Fibroblast of skin of back (primary cell): Measurements from ENCODE around the gene RAPGEF6.
"Not testable (repeated sequence)": the region's sequence is repeated elsewhere in the genome, so short reads cannot be mapped to it uniquely, and the experiment has no call there.

Experiments used
- DNase-seq: peaks from one replicate; pipeline ENCODE4 v3.0.0-alpha.2; 2013

The RAPGEF6 gene

GRCh38 chr5:131608597-131608996 is 26.4 kb downstream of the RAPGEF6 start:
- DNase-seq: no peak

DNA sequence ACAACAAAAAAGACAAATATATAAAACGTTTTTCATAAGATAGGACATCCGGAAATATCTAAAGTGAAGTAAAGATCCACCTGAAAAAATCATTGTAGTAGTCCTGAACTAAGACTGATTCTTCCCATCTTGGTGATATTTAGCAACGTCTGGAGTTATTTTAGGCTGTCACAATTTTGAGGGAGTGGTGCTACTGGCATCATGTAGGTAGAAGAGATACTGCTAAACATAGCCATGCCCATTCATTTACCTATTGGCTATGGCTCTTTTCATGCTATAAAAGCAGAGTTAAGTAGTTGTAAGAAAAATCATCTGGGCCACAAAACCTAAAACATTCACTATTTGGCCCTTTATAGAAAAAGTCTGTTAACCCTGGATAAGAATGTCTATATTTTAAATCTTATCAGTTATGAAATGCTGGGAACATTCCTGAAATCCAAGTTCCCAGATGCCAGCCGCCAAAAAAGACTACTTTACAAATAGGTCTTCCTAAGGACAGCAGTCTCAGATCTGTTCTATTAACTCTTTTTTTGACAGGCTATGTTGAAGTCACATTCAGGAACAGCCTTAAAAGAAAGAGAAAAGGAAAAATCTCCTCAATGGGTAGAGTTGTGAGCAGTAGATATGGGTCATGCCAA is 27.0 kb downstream of the RAPGEF6 start:
- peak; percentile 67 for DNase-seq

GRCh38 chr5:131607418-131607817 is 27.6 kb downstream of the RAPGEF6 start:
- no peak for DNase-seq

DNA sequence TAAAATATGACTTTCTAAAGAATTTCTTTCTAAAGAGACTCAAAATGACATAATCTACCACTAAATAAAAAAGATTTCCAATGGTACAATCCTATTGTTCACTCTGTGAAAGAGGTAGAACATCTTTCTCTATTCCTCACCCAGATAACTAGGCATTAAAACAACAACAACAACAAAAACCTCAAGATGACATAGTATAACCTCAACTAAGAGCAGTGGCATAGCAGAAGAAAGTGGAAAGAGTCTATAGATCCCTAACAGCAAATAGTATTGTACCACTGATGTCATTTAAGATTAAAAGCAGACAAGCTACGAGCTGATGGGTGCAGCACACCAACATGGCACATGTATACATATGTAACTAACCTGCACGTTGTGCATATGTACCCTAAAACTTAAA is 29.9 kb downstream of the RAPGEF6 start:
- DNase-seq: no peak

DNA sequence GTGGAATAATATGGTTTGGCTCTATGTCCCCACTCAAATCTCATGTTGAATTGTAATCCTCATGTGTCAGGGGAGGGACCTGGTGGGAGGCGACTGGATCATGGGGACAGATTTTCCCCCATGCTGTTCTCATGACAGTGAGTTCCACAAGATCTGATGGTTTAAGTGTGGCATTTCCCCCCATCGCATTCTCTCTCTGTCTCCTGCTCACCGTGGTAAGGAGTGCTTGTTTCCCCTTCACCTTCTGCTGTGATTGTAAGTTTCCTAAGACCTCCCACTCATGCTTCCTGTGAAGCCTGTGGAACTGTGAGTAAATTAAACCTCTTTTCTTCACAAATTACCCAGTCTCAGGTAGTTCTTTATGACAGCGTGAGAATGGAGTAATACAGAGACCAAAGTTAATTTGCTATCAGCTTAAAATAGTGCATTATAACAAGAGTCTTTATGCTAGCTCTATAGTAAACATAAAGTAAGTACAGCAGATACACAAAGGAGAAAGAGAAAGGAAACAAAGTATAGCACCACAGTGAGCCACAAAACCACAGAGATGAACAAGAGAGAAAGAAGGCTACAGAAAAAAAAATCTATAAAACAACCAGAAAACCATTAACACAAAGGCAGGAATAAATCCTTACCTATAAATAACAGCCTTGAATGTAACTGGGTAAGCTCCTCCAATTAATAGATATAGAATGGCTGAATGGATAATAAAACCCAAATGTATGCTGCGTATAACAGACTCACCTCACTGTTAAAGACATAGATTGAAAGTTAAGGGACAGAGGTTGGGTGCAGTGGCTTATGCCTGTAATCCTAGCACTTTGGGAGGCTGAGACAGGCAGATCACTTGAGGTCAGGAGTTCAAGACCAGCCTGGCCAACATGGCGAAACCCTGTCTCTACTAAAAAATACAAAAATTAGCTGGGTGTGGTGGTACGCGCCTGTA is 39.7 kb downstream of the RAPGEF6 start:
- no peak for DNase-seq

DNA sequence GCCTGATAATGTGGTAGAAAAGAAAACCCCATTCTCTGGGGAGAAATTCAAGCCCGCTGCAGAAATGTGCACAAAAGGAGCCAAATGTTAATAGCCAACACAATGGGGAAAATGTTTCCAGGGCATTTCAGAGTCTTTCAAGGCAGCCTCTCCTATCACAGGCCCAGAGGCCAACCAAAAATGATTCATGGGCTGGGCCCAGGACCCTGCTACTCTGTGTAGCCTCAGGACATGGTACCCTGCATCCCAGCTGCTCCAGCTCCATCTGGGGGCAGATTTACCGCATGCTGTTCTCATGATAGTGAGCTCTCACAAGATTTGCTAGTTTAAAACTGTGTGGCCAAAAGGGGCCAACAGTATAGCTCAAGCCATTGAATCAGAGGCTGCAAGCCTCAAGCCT is 41.1 kb downstream of the RAPGEF6 start:
- DNase-seq: no peak

- not testable (repeated sequence) for DNase-seq
These were observed 41.6 kb downstream of the RAPGEF6 start for GRCh38 chr5:131593436-131593835.

- peak; percentile 61 for DNase-seq
These were observed 45.3 kb downstream of the RAPGEF6 start for GRCh38 chr5:131589510-131590348.

GRCh38 chr5:131587541-131587940 is 47.5 kb downstream of the RAPGEF6 start:
- peak; percentile 34 for DNase-seq

DNA sequence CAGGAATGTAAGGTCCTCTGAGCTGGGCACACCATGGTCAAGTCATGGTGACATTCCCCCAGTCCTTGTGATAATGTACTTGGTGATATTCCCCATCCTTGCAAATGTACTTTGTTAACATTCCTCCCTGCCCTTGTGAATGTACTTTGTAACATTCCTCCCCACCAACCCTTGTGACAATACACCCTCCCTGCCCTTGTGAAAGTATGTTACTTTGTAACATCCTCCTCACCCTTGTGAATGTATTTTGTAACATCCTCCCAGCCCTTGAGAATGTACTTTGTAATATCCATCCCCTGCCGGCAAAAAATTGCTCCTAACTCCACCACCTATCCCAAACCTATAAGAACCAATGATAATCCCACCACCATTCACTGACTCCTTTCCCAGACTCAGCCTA is 53.3 kb downstream of the RAPGEF6 start:
- peak; percentile 19 for DNase-seq

DNA sequence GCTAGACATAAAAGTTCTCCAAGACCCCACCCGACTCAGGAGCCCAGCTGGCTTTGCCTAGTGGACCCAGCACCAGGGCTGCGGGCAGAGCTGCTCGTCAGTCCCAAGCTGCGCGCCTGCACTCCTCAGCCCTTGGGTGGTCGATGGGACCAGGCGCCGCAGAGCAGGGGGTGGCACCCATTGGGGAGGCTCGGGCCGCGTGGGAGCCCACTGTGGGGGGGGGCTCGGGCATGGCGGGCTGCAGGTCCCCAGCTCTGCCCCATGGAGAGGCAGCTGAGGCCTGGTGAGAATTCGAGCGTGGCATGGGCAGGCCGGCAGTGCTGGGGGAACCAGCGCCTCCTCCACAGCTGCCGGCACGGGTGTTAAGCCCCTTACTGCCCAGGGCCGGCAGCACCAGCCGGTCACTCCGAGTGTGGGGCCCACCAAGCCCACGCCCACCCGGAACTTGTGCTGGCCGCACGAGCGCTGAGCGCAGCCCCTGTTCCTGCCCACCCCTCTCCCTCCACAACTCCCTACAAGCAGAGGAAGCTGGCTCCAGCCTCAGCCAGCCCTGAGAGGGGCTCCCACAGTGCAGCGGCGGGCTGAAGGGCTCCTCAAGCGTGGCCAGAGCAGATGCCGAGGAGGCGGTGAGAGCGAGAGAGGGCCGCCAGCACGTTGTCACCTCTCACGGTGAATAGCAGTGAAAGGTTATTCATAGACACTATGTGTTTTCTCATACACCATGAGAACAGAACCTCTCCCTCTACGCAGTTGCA is 54.9 kb downstream of the RAPGEF6 start:
- no peak for DNase-seq

DNA sequence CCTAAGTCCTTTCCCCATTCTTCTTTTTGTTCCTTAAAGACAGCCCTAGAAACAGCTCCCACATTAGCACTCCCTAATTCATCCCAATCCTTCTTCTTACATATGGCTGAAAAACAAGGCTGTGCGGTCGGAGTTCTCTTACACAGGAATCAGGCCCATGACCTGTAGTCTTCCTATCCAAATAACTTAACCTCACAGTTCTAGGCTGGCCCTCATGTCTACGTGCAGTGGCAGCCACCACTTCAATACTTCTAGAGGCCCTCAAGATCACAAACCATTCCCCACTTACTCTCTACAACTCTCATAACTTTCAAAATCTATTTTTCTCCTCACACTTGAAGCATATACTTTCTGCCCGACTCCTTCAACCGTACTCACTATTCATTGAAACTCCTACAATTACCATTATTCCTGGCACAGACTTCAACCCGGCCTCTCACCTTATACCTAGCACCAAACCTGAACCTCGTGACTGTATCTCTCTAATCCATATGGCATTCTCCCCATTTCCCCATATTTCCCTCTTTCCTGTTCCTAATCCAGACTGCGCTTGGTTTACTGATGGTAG is 59.3 kb downstream of the RAPGEF6 start:
- DNase-seq: no peak

GRCh38 chr5:131571669-131572168 is 63.3 kb downstream of the RAPGEF6 start:
- no peak for DNase-seq

GRCh38 chr5:131570757-131571156 is 64.3 kb downstream of the RAPGEF6 start:
- no peak for DNase-seq

- no peak for DNase-seq
These were observed 70.8 kb downstream of the RAPGEF6 start for GRCh38 chr5:131564229-131564652.

DNA sequence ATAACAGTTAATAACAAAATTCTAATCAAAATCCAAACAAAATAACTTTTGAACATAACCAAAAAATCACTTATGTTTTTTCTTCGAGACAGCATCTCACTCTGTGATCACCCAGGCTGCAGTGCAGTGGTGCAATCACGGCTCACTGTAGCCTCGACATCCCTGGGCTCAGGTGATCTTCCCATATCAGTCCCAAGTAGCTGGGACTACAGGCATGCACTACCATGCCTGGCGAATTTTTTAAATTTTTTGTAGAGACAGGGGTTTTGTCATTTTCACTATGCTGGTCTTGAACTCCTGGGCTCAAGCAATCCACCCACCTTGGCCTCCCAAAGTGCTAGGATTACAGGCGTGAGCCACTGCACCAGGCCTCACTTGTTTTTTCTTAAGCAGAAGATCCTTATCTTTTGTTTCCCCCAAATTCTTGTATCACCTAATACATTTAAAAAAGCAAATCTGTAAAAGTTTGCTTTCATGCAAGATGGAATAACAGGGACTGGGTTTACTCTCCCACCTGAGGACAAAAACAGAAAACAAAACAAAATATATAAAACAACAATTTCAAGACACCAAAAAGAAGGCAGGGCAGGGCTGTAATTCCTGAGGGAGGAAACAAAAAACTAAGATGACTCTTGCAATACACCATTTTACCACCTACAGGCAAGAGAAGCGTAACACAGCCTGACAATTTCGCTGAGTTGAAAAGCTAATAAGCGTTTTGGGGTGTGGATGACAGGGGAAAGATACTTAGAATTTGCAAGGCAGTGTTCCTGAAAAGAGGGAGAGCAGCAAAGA is 71.4 kb downstream of the RAPGEF6 start:
- no peak for DNase-seq

DNA sequence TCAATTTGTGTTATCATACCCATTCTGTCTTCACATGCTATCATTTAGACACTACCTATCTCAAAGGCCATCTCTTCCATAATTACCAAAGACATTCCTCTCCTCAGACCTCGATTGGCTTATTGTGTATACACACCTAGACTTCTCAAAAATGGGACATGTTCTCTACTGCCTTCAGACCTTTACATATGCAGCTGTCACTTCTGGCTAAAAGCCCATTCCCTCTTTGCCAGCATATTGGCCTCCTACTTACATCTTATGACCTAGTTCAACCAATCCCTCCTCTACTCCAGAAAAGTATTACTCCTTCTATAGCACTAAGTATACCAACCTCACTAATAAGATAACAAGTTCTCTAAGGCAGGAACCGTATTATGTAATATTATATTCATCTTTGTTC is 84.4 kb downstream of the RAPGEF6 start:
- DNase-seq: no peak

DNA sequence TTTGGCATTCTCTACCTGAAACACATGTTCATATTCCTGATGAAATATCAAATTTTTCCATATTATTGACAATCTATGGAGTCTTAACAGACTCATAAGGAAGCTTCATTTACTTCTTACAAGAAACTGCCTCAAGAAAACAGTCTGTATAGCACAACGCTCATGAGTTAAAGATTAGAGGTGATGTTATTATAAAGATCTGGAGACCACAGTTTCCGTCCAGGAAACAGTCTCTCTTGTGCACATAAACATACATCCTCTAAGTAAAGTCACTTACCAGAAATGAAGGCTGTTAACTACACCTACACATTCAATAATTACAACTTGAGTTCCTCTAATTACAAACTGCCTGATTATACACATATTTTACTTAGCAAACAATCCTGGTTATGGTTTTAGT is 86.9 kb downstream of the RAPGEF6 start:
- no peak for DNase-seq

DNA sequence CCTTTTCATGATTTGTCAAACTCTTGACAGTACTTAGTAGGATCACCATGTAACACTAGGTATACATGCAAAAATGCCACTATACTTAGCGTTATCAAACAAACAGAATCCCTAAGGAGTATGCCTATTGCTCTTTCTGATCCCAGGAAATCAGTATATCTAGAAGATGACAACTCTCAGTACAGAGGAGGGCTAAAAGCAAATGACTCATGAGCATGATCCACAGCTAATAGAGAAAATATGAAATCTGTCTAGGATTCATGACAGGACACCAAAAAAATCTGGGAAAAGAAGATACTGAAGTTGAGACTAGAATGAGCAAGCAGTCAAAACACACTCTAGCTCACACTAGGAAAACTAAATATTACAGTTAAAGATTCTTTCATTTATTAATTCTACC is 89.2 kb downstream of the RAPGEF6 start:
- peak; percentile 92 for DNase-seq

DNA sequence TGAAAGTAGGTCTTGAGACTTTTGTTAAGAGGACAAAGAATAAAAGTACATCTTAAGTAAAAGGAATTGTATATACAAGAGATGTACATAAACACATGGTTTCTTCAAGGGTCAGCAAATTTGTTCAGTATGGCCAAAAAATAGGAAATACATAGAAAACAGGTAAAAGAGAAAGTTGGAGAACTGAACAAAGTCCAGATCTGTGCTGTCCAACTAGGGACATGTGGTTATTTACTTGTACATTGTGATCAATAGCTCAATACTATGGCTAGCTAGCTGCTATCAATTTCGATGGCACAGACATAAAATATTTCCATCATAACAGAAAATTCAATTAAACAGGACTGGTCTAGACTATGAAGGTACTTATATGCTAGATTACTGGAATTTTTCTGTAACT is 92.3 kb downstream of the RAPGEF6 start:
- no peak for DNase-seq

DNA sequence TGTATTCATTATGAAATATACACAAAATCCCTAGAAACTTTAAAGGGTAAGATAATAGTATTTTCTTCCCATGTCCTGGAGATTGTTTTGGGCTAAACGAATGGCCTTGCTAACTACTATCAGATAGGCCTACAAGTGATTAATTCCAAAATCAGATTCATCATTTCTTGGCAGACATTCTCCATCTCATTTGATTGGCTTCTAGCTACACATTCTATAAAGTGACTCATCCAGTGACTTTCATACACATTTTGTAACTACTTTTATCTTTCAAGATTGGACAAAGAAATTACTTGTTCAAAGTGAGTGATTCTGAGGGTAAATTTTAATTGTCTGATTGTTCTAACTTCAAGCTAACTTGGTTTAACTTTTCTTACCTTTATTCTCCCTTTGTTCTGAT is 93.3 kb downstream of the RAPGEF6 start:
- DNase-seq: peak; percentile 71
